Duodenal mucosa (tissue), 2 donors: ENCODE results near the gene CAST.
"Not testable (repeated sequence)": the region's sequence is repeated elsewhere in the genome, so short reads cannot be mapped to it uniquely, and the experiment has no call there.

Source experiments
- H3K27ac ChIP-seq: one replicate; pipeline ENCODE4 v1.7.0; 2013; ENCODE audit warnings: low read depth, low read length
- H3K27me3 ChIP-seq, 2 donors: one replicate each; pipeline ENCODE4 v1.7.0; 2013; ENCODE audit warnings: low read length in 2 of 2, control low read depth in 1 of 2; ENCODE audit not compliant: insufficient read depth in 2 of 2, control insufficient read depth in 1 of 2
- H3K36me3 ChIP-seq, 2 donors: one replicate each; pipeline ENCODE4 v1.7.0; 2013; ENCODE audit warnings: low read length in 2 of 2, control low read depth in 1 of 2; ENCODE audit not compliant: insufficient read depth in 2 of 2, control insufficient read depth in 1 of 2
- H3K4me1 ChIP-seq, 2 donors: one replicate each; pipeline ENCODE4 v1.7.0; 2013; ENCODE audit warnings: low read length in 2 of 2, control low read depth in 1 of 2; ENCODE audit not compliant: insufficient read depth in 2 of 2, control insufficient read depth in 1 of 2
- H3K4me3 ChIP-seq, 2 donors: one replicate each; pipeline ENCODE4 v1.7.0; 2013; ENCODE audit warnings: low read length in 2 of 2, low read depth in 1 of 2
- H3K9ac ChIP-seq, 2 donors: one replicate each; pipeline ENCODE4 v1.7.0; 2013; ENCODE audit warnings: low read length in 2 of 2, low read depth in 1 of 2
- H3K9me3 ChIP-seq, 2 donors: one replicate each; pipeline ENCODE4 v1.7.0; 2013; ENCODE audit warnings: low read length in 2 of 2, control low read depth in 1 of 2; ENCODE audit not compliant: control insufficient read depth in 1 of 2

The CAST gene

GRCh38 chr5:96783326-96783725, 121.2 kb downstream of the CAST start:
- no peak overlapping the region for H3K4me3 ChIP-seq
- no peak overlapping the region for H3K9ac ChIP-seq
- no peaks in the 10 kb centered on the region for H3K9me3 ChIP-seq
- no peak overlapping the region for H3K27ac ChIP-seq
- peaks cover 50 to 80% of the 10 kb centered on the region in 2 donors for H3K36me3 ChIP-seq
- H3K4me1 ChIP-seq, result peaks cover 18 to 23% of the 10 kb centered on the region in 2 donors
- no peaks in the 10 kb centered on the region for H3K27me3 ChIP-seq

GRCh38 chr5:96785326-96786109, 123.3 kb downstream of the CAST start:
- Histone ChIP-seq H3K4me1 (peaks cover 16% of the 10 kb centered on the region in 2 donors), H3K9me3 (no peaks in the 10 kb centered on the region), H3K9ac (no peak overlapping the region), H3K27me3 (no peaks in the 10 kb centered on the region), H3K36me3 (peaks cover 45 to 81% of the 10 kb centered on the region in 2 donors), H3K4me3 (no peak overlapping the region), H3K27ac (no peak overlapping the region)

GRCh38 chr5:96788112-96788749, 126.1 kb downstream of the CAST start:
- H3K27ac ChIP-seq, result no peak overlapping the region
- peaks cover 6 to 11% of the 10 kb centered on the region in 2 donors for H3K4me1 ChIP-seq
- no peaks in the 10 kb centered on the region for H3K9me3 ChIP-seq
- no peak overlapping the region for H3K4me3 ChIP-seq
- H3K27me3 ChIP-seq, result no peaks in the 10 kb centered on the region
- peaks cover 44 to 85% of the 10 kb centered on the region in 2 donors for H3K36me3 ChIP-seq
- no peak overlapping the region for H3K9ac ChIP-seq

GRCh38 chr5:96789794-96790330, 127.7 kb downstream of the CAST start:
- Histone ChIP-seq H3K4me3 (no peak overlapping the region), H3K36me3 (peaks cover 51 to 89% of the 10 kb centered on the region in 2 donors), H3K27ac (no peak overlapping the region), H3K9ac (no peak overlapping the region), H3K9me3 (no peaks in the 10 kb centered on the region), H3K27me3 (no peaks in the 10 kb centered on the region), H3K4me1 (peaks cover 6 to 11% of the 10 kb centered on the region in 2 donors)

GRCh38 chr5:96790961-96791504, 128.9 kb downstream of the CAST start:
- no peaks in the 10 kb centered on the region for H3K27me3 ChIP-seq
- H3K27ac ChIP-seq, result peak overlapping the region; percentile 16
- peaks cover 6 to 11% of the 10 kb centered on the region in 2 donors for H3K4me1 ChIP-seq
- no peaks in the 10 kb centered on the region for H3K9me3 ChIP-seq
- H3K4me3 ChIP-seq, result no peak overlapping the region
- H3K36me3 ChIP-seq, result peaks cover 50 to 89% of the 10 kb centered on the region in 2 donors
- no peak overlapping the region for H3K9ac ChIP-seq

- no peak overlapping the region for H3K4me3 ChIP-seq
- H3K36me3 ChIP-seq, result peaks cover 55 to 92% of the 10 kb centered on the region in 2 donors
- H3K27me3 ChIP-seq, result no peaks in the 10 kb centered on the region
- no peak overlapping the region for H3K9ac ChIP-seq
- no peak overlapping the region for H3K27ac ChIP-seq
- H3K4me1 ChIP-seq, result peaks cover 6 to 11% of the 10 kb centered on the region in 2 donors
- no peaks in the 10 kb centered on the region for H3K9me3 ChIP-seq
Measured at GRCh38 chr5:96794757-96795156, 132.6 kb downstream of the CAST start.

- H3K9ac ChIP-seq, result no peak overlapping the region
- H3K36me3 ChIP-seq, result peaks cover 56 to 92% of the 10 kb centered on the region in 2 donors
Measured at GRCh38 chr5:96795626-96796025, 133.4 kb downstream of the CAST start.

GRCh38 chr5:96796434-96796833, 134.3 kb downstream of the CAST start:
- Histone ChIP-seq H3K36me3 (peaks cover 55 to 90% of the 10 kb centered on the region in 2 donors), H3K4me1 (peaks cover 0 to 5% of the 10 kb centered on the region in 2 donors), H3K4me3 (no peak overlapping the region)

More at GRCh38 chr5:96795626-96796025, 133.4 kb downstream of the CAST start:
- no peaks in the 10 kb centered on the region for H3K27me3 ChIP-seq
- no peak overlapping the region for H3K4me3 ChIP-seq
- H3K27ac ChIP-seq, result no peak overlapping the region
- H3K4me1 ChIP-seq, result peaks cover 6 to 11% of the 10 kb centered on the region in 2 donors
- no peaks in the 10 kb centered on the region for H3K9me3 ChIP-seq

GRCh38 chr5:96801718-96802117, 139.5 kb downstream of the CAST start:
- H3K36me3 ChIP-seq, result peaks cover 22 to 51% of the 10 kb centered on the region in 2 donors

More at GRCh38 chr5:96796434-96796833, 134.3 kb downstream of the CAST start:
- Histone ChIP-seq H3K27me3 (no peaks in the 10 kb centered on the region), H3K9ac (no peak overlapping the region), H3K9me3 (no peaks in the 10 kb centered on the region), H3K27ac (no peak overlapping the region)

More at GRCh38 chr5:96801718-96802117, 139.5 kb downstream of the CAST start:
- H3K4me1 ChIP-seq, result peaks cover 36 to 38% of the 10 kb centered on the region in 2 donors
- H3K9ac ChIP-seq, H3K27ac ChIP-seq, H3K27me3 ChIP-seq, H3K4me3 ChIP-seq, H3K9me3 ChIP-seq: not testable (repeated sequence)
